ENCODE data around the gene RSRC1. TPM values are rescaled to one million over a fixed set of nuclear protein-coding genes. Genes with fewer than 3 reads are reported as not detected.

Gene RSRC1
- total and polyA plus RNA-seq, 2 of the 8 experiments (the other 6 are each of a cell fraction or from before 2014, with no cell fraction given): 2.0 to 27.9 TPM

GRCh38 chr3:158559504-158559903, 449.6 kb downstream of the RSRC1 start (continued):
- TF ChIP-seq RFX5 (IDR thresholded peaks at IDR 0.05; ENCODE audit: borderline replicate concordance, low read depth, low read length) (no peak), SP1 (IDR thresholded peaks at IDR 0.05; ENCODE audit: low read depth, low read length) (no peak), CTBP2 (IDR thresholded peaks at IDR 0.05; ENCODE audit: borderline replicate concordance, insufficient read depth, insufficient read length, low read length) (no peak), POLR2A (IDR thresholded peaks at IDR 0.05; ENCODE audit: control extremely low read depth in 1 of 2, low read depth in 2 of 2, low read length in 2 of 2) (no peak), GABPA (IDR thresholded peaks at IDR 0.05; ENCODE audit: borderline replicate concordance, insufficient read depth, low read length) (no peak), ATF3 (IDR thresholded peaks at IDR 0.05; ENCODE audit: insufficient read depth, low read depth, low read length) (no peak)

Data from H1 (cell line).